ENCODE measurements around the gene CDS1.
"Not testable (repeated sequence)": the region's sequence is repeated elsewhere in the genome, so short reads cannot be mapped to it uniquely, and the experiment has no call there.

Gene CDS1

GRCh38 chr4:84672177-84672576 lies 89.2 kb downstream of the CDS1 start:
- DNase-seq = no peak

- DNase-seq = peak; percentile 11
Observed at GRCh38 chr4:84673475-84674240, 90.7 kb downstream of the CDS1 start.

GRCh38 chr4:84677093-84677492 lies 94.2 kb downstream of the CDS1 start:
- DNase-seq = no peak

GRCh38 chr4:84677995-84678394 lies 95.1 kb downstream of the CDS1 start:
- no peak for DNase-seq

GRCh38 chr4:84678976-84679744 lies 96.2 kb downstream of the CDS1 start:
- no peak for DNase-seq

DNA sequence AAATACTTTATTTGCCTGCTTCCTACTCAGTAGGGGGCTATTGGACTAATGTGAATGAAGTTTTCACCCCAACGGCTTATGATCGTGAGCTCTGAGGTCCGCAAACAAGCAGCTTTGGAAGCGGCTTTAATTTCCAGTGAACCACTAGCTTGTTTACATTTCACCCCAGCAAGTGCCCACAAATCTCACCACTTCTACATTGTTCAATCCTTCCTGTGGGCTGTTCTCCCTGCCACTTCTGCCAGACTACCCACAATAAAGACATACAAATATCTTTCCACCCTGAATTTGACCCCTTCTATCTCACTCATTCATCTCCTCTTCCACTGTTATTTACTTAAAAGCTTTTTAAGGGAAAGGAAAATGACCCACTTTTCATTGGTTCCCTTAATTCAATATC lies 98.0 kb downstream of the CDS1 start:
- no peak for DNase-seq

DNA sequence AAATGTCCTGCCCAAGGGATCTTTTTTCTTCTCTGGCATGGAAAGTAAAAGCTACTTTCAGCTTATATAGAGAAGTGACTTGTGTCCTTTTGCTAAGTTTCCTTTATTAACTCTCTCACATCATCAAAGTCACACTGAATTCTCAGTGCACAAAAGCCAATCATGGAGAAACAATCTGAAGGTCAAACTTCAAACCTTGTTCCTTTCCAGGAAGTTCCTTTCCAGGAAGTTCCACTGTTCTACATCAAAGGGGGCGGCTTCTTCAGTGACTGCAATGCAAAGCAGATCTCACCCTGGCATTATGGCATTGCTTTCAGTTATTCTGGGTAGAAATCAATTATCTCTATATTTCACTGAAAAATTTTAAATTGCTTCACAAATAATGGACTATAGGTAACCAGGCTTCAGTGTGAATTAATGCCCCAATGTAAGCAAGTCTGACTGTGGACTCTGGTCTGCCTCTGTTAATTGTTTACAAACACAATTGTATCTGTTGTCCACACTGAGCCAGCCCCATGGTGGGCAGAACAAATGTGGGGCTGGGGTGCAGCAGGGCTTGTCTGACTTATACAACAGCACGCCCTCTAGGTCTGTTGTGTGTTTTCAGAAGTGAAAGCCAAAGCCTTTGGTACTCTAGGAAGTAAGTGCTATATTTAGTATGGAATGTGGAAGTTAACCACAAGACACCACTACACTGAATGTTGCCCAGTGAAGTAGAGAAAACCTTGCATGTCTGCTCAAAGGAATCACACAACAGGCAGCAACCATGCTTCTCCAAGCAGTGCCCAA lies 98.8 kb downstream of the CDS1 start:
- peak; percentile 4 for DNase-seq

- DNase-seq = not testable (repeated sequence)
Observed at GRCh38 chr4:84682661-84683060, 99.7 kb downstream of the CDS1 start.

DNA sequence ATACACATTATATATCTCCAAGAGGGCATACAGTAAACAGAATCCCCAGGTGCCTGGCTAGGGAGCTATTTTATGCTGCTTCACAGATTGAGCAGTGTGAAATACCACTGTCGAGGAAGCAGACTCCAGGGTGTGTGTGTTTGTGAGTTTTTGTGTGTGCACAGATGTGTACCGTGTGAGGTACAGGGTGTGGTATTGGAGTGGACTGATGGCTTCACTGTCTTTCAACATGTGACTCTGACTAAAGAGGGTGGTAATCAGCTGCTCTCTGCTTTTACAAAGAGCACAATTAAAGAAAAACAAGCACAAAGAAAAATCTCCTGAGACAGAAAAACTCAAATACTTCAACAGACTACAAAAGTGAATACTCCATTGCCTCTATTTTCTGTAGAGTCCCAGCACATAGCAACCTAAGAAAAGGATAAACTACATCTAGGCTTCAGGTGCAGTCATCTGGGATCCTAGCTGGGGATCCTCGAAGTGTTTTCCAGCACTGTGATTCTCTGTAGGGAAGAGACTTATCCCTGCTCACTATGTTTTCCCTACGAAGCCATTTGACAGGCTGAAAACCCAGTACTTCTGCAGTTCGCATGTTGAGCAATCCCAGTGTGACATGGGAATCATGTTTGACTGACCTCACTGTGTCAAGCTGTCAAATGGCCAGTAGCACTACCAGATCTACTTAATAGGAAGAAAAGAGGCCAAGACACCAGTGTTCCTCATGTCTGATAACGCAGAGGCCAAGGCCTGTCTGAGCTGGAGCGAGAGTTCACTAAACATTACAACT lies 100.3 kb downstream of the CDS1 start:
- no peak for DNase-seq

DNA sequence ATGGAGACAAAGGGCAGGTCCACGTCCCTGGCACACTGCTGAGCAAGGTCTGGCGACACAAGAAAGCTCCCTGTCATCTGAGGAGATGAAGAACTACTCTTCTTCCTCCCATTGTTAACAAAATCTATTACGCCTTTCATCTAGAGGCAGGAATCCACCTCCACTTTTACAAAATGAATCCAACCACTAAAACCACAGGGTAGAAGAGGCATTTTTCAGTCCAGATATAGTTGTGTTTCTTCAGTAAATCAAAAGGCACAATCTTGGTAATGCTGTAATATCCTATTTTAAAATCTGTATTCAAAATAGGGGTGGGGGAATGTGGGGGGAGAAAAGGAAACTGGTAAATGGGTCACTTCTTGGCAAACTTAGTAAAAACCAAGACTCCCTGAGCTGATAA lies 101.4 kb downstream of the CDS1 start:
- no peak for DNase-seq

- DNase-seq = no peak
Observed at GRCh38 chr4:84685105-84685504, 102.2 kb downstream of the CDS1 start.

GRCh38 chr4:84688605-84689004 lies 105.7 kb downstream of the CDS1 start:
- DNase-seq = no peak

- no peak for DNase-seq
Observed at GRCh38 chr4:84689197-84689596, 106.3 kb downstream of the CDS1 start.

- no peak for DNase-seq
Observed at GRCh38 chr4:84690481-84690880, 107.6 kb downstream of the CDS1 start.

- DNase-seq = no peak
Observed at GRCh38 chr4:84691170-84691691, 108.3 kb downstream of the CDS1 start.

DNA sequence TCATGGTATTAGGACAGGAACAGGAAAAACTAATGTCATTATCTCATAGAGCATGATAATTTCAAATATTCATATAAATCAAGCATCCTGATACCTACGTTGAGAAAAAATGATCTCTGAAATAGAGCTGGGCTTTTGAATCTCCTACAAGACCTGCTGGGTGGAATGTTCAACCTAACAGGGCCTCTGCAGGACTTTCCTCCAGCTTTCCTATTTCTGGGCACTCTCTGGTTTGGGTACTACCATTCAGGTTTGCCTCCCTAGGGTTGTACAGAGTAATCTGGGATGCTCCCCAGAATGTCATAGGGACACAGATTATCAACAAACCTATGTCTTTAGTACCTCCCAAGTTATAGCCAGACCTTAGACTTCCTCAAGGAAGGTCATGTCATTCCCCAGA lies 108.9 kb downstream of the CDS1 start:
- DNase-seq = no peak

- no peak for DNase-seq
Observed at GRCh38 chr4:84697159-84697558, 114.2 kb downstream of the CDS1 start.

DNA sequence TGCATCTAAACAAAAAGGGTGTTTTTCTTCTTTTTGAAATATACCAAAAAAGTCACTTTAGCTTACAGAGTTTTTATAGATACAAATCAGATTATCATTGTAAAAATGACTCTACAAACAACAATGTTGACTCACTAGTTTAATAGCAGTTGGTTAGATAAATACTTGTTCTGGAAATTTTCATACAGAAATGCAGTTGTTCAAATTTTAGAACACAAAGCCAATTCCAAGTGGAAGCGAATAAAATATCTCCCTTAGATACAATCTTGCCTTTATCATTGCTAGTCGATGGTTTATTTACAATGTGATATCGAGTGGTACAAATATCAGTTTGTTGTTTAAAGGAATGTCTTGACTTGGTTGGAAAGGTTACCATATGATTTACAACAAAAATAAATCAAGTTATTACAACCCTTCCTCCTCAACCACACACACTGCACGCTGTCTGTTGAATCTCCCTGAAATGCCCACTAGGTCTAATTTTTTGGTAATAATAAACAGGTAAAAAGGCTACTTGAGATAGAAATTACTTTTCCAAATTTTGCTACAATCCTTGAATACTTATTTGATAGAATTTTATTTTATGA lies 114.8 kb downstream of the CDS1 start:
- no peak for DNase-seq

GRCh38 chr4:84699001-84699671 lies 116.2 kb downstream of the CDS1 start:
- no peak for DNase-seq
